HG02642 (cell line): ENCODE data around the gene CNOT4.
"Not testable (repeated sequence)": the region's sequence is repeated elsewhere in the genome, so short reads cannot be mapped to it uniquely, and the experiment has no call there.

ENCODE experiments used
- ATAC-seq: cut with Tn5 transposase; IDR thresholded peaks from one replicate; pipeline ENCODE4 v1.9.1; 2021; ENCODE audit warnings: mild to moderate bottlenecking; ENCODE audit not compliant: unreplicated experiment, poor library complexity

The CNOT4 gene

DNA sequence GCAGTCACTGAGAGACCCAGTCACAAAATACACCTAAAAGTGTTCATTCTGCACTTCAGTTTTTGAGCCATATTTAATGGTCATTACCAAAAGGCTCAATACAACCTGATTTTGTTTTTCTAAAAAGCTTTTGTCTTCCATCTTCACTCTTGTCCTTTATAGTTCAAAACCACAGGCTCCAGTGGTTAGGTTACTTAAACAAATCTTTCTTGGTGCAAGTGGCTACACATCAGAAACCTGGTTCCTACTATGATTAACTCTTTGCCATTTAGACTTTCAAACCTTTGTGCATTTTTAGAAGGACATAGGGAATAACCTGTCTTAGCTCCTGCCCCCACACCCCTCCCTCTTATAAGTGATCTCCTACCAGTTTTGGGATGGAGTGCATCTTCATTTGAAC is 140.5 kb downstream of the CNOT4 start:
- no peak for ATAC-seq

DNA sequence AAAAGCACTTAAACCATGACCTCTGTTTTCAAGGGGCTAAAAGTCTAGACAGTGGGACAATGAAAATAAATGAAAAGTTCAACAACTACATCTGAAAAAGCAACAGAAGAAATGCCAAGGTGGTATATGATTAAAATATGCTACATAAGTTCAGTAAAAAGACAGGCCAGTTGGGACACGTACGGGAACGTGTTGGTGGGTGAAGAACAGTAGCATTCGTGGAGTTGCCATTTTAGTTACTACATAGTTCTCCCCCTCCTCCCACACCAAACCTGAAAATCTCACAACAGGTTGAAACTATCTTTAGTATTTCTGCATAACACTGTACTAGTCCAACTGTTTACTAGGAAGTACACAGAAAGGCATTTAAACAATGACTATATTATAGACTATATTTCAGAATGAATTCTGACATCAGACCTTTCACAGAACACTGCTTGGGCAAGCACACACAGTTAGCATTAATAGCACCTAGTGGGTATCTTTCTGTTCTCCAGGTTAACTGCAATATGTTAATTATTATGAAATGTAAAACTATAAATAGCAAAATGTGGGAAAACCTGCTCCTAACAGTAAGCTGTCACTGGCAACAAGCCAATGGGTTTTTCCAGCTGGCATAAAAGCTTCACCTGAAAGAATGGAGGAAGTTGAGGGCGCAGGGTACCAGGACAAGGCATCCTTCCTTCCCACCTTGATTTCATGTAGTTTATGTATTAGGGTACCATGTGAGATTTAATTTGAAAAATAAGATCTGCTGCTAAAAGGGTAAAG is 141.3 kb downstream of the CNOT4 start:
- no peak for ATAC-seq

DNA sequence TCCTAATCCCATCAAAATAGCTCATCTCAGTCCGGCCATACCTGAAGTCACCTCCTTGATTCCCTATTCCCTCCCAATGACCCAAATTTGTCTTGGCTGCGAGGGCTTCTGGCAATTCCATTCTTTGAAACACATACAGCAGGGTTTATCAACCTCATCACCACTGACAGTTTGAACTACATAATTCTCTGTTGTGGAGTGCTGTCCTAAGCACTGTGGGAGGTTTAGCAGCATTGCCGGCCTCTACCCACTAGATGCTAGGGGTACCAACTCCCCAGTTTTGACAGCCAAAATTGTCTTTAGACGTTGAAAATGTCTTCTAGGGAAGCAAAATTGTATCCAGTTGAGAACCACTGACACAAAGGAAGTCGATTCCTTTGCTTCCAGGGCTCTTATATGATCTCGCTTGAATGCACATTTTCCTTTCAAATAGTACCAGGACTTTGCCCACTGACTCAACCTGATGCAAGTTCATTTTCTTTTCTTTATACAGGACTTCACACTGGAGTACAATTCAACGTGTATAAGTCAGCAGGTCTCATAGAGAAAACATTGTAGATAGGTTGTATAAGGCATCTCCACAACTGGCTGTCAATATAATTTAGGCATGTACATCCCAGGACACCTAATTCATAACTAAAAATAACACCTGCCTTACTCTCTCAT is 142.9 kb downstream of the CNOT4 start:
- no peak for ATAC-seq

DNA sequence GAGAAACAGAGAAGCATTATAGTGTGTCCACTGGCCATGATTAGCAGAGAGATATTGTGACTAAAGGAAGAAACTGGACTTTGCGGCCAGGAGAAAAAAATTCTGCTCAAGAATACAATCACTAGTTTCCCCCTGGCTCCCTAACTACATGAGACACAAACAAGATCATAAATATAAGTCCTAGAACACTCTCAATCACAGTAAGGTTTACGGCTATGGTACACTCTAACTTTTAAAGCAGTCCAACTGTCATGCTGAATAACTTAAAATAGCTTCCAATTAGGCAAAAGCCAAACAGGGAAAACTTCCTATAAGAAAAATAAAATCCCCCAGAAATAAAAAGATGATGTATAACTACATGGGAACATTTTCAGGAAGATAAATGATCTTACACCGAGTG is 144.2 kb downstream of the CNOT4 start:
- no peak for ATAC-seq

DNA sequence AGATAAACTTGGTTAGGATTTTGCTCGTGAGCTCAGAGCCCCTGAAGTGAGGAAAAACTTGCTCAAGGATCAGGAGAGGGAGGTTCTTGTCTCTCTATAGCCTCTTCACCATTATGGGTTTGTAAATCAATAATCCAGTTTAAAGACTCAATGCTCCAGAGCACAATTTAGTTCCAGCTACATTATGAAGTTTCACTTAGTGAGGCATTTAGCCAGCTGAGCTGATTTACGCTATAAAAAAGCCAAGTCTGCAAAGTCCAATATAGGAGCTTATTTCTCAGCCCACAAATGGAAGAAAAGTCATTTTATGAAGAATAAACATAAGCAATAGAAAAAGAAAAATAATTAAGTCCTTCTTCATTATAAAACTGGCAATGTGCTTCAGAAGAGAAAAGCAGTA is 145.7 kb downstream of the CNOT4 start:
- ATAC-seq: no peak

DNA sequence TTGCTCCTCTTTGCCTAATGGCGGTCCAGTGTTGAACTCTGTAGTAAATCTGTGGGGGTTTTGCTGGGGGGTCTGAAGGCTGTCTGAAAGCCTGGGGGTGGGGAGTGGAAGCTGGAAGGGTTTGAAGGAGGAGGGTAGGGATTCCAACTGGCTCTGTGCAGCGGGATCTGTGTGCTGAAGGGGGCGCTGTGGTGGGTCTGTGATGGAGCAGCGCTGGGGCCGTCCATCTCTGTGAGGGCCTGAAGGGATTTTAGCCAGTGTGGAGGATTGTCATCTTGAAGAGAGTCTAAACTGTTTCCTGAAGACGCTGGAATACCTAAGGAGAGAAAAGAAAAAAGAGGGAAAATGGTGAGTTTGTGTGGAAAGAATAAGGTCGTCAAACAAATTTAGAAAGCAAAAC is 147.0 kb downstream of the CNOT4 start:
- no peak for ATAC-seq

DNA sequence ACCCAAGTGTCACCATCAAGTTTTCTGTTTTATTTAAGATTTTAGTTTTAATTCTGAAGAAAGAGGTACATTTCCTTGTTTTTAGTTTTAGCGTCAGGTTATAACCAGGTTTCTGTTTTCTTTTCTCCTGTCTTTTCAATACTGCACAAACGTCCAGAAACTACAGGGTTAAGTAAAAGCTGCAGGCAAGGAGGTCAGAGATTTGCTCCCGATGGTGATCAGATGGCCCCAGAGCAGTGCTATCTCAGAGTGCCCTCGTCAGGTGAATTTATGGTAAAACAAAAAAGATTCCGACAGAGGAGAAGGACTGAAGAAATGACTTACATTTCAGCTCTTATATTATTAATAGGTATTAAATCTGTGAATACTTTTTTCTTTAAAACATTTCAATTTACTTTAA is 148.1 kb downstream of the CNOT4 start:
- ATAC-seq: no peak

DNA sequence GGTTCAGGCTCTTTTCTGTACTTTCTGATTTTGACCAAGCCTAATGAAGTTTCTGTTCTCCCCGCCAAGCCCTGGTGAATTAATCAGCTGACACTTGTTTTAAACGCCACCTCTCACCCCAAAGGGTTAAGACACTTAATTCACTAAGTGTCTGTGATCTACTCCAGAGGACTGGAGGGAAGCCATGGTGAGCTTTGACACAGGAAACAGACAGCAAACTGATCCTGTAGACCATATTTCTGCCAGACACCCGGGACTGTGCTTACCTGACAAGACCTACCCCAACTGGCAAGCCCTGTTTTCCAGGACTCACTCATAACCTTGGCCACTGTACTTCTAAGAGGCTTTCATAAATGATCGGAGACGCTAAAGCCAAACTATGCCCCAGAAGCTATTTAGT is 150.3 kb downstream of the CNOT4 start:
- no peak for ATAC-seq

DNA sequence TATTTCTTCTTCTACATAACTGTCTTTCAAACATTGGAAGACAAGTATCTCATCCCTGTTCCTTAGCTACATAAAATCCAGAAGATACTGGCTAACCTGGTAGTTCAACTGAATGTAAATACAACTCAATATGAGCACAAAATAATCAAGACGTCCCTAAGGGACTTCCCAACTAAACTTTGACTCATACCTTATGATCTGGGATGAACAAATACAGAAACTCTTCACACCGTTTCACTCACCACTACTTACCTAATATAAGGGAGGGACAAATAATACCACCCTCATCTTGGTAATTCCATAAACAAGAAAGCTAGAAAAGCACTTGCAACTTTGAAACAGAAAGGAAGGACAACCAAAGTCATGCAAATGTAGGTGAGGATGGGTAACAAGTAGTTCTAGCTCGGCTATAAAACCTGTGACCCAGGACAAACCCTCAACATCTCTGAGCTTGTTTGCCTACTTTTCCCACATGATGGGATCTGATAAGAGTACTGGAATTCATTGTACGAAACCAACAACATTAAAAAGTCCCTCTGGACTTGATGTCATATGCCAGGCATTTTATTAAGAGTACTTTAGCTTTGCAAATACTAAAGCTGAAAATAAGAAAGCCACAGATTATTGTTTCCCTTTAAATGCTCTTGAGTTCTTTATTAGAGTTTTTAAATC is 154.4 kb downstream of the CNOT4 start:
- no peak for ATAC-seq

DNA sequence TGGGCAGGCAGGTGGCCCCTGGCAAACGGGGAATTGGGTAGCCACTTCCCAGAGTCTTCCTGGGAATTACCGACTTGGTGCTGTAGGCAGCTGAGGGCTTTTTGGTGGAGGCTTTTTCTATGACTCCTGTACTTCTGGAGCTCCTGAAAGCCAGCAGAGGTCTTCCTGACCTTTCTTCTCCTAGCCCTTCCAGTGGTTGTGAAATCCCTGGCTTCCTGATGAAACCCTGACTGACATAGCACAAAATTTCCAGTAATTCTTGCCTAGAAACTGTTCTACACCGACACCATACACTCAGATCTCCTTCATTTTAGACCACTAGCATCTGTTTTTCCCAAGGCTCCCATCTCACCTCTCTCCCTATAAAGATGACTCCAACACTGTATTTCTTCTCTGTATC is 156.1 kb downstream of the CNOT4 start:
- no peak for ATAC-seq

DNA sequence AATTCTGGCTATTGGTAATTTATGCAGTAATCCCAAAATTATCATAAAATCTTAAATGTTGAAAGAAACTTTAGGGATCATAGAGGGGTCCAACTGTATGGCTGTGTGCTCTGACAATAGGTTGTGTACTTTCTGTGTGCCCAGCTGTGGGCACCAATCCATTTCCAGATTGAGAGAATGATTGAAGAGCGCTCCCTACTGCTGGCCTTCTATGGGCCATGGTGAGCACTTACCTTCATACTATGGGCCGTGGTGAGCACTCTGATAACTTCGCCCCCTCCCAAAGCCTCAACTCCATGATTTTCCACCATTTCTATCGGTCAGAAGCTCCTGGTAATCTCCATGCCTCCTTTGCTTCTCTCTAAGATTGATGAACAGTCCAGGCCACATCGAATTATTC is 157.6 kb downstream of the CNOT4 start:
- no peak for ATAC-seq

DNA sequence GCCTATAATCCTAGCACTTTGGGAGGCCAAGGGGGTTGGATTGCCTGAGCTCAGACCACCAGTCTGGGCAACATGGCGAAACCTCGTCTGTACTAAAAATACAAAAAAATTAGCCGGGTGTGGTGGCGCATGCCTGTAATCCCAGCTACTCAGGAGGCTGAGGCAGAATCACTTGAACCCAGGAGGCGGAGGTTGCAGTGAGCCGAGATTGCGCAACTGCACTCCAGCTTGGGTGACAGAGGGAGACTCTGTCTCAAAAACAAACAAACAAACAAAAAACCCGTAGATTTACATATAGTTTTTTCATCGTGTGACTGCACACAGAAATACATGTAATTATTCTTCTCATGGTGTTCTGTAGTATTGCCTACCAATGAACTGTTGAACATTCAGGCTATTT is 158.8 kb downstream of the CNOT4 start:
- not testable (repeated sequence) for ATAC-seq

DNA sequence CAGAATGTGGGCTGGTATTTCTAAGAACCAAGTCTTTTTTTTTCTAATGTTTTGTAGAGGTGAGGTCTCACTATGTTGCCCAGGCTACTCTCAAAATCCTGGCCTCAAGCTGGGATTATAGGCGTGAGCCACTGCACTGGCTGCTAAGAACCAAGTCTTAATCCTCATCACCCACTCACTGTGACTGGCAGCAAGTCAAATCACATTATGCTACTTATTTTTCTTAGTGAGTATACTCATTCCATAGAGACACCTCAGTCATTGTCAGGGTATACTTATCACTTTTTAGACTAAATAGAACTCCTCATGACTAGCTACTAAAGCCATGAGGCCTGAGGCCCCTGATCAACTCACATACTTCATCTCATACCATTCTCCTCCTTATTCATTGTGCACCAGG is 160.2 kb downstream of the CNOT4 start:
- ATAC-seq: no peak

DNA sequence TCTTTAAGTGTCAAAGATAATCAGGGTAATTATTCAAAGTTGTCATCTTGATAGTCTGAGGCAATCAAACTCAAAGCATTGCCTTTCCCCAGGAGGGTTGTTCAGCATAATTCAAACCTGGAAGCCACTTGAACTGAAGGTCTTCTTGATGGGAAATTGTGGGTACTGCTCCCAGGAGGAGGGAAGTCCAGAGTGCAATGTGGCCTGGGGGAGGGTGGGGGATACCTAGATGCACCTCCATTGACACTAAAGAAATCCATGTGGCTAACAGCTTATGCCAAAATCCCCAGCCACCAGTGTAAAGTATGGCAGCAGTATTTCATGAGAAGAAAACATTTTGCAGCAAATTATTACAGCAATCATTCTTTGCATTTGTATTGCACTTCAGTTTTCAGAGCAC is 161.4 kb downstream of the CNOT4 start:
- no peak for ATAC-seq

DNA sequence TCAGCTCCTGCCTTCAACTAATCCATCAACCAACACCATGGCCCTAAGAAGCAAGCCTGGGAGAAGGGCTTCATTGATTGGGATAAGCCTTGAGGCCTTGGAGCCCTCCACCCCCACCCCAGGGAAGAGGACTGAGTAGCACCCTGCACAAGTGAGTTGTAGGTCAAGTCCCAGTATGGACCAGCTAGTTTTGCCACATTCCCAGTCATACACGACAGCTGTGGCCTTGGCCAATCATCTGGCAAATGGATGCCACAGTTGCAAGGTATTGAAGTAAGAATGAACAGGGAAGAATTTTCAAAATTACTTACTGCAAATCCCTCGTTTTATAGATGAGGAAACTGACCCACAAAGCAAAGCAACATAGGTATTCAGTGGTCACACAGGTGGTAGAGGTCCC is 166.5 kb downstream of the CNOT4 start:
- ATAC-seq: no peak

DNA sequence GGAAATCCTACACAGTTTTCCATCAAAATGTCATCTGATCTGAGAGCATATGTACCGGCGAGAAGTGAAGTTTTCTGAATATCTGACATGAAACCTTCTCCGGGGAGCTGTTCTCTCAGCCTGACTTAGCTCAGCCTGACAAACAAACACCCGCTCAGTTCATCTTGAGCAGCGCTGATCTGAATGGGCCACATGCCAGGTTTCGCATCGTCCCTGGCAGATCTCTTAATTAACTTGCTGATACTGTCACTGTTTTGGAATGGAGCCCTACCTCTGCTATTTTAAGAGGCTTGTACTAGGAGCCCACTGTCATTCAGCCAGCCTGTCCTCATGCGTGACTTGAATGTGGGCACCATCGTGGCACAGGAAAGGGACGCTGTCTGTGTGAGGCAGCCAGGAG is 167.0 kb downstream of the CNOT4 start:
- ATAC-seq: no peak

DNA sequence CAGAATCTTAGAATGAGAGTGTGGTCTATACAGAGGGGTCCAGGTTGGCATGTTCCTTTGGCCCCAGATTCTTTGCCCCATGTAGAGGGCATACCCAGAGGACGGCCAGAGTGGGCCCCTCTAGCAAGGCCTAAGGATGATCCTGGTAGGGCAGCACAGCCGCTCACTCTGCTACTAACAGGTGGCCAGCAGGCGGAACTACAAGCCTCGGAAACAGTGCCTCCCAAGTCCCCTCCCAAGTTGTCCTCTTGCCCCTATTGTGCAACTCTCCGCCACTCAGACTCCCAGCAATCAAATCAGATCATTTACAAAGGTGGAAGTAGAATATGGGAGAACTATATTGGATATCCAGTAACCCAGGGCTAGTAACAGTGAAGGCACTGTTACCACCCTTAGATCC is 168.9 kb downstream of the CNOT4 start:
- no peak for ATAC-seq

DNA sequence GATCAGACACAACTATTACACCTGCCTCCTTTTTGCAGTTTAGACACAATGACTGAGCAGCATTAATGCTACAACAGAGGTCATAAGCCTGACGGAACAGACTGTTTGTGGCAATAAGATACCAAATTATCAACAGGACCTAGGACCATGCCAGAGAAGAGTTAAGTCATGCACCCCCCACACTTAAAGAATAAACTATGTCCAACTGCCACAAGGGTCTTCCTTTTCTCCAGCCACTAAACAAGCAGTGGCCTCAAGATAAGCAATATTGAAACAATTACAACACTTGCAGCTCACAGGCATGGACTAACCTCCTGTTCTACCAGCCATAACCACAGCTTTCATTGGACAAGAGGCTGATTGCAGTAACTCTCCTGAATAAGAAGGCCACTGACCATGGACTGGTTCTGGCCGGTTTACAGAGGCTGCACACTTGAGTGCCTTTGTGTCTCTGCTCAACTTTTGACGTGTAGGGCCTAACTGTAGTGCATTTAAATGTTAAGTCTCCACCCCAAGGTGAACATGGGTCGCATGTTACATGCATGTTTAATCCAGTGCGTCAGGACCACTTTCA is 171.8 kb downstream of the CNOT4 start:
- no peak for ATAC-seq

DNA sequence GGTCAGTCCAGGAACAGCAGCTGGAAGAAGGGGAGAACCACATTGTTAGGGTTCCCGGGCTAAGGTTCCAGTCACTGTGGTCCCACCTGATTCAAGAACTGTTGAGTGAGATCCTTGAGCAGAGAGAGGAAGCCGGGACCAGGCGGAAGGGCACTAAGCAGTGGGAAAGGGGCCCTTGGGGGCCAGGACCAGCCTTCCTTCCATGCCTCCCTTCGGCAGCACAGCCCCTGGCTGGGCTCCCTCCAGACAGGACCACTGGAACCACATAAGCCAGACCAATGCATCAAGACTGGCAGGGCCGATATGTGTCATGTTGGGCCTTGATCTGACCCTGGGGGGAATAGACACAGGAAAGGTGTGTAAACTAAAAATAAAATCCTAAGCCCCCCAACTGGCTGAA is 172.4 kb downstream of the CNOT4 start:
- ATAC-seq: no peak

DNA sequence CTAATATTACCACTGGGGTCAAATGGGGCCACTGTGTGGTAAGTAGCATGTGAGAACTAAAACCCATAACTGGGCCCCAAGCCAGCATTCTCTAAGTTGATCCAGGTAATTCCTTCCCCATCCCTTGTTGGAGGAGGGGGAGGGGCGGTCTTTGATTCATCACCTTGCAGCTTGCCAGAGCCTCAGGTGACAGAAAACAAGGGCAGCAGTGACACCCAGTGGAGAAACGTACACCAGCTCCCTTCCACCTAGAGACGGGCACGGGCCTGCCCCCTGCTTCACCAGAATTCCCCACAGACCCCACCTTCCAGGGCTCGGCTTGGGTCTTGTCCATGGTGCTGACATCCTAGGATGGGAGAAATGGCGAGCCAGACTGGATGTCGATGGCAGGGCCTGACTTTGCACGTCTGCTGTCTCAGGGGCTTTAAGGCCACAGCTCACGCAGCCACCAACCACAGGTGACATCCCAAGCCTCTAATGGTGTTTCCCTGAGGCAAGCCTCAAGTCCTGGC is 174.2 kb downstream of the CNOT4 start:
- ATAC-seq: no peak
